Cardiac muscle cell (in vitro differentiated cells and primary cell): ENCODE data around the gene ERICH2. TPM values are rescaled to one million over a fixed set of nuclear protein-coding genes. Genes with fewer than 3 reads are reported as not detected.

ENCODE experiments used
- DNase-seq, 2 donors: peaks; one replicate each; pipeline versions ENCODE4 v3.0.0 to v3.0.0-alpha.2; 2010 to 2017; ENCODE audit warnings: low read depth in 1 of 2, low spot score in 1 of 2
- H3K27ac ChIP-seq: fragments of 200-600 bp; sonication (generic); 2 replicates; pipeline ENCODE4 v1.5.1; 2016
- H3K27me3 ChIP-seq: fragments of 200-600 bp; sonication (generic); 2 replicates; pipeline ENCODE4 v1.6.0; 2016; ENCODE audit warnings: control low read depth
- H3K36me3 ChIP-seq: fragments of 200-600 bp; sonication (generic); 2 replicates; pipeline ENCODE4 v1.5.1; 2016; ENCODE audit warnings: control low read depth
- H3K4me1 ChIP-seq: fragments of 200-600 bp; sonication (generic); 2 replicates; pipeline ENCODE4 v1.8.1; 2017; ENCODE audit warnings: low read depth, mild to moderate bottlenecking, mixed run types
- H3K4me3 ChIP-seq: fragments of 200-600 bp; sonication (generic); 2 replicates; pipeline ENCODE4 v1.5.1; 2016; ENCODE audit warnings: mild to moderate bottlenecking
- H3K9me3 ChIP-seq: fragments of 200-600 bp; sonication (generic); 2 replicates; pipeline ENCODE4 v1.5.1; 2017; ENCODE audit warnings: low read depth, mild to moderate bottlenecking, control low read depth
- polyA plus RNA-seq: library from polyadenylated mRNA; unstranded; fragments of >200 nt; fragmentation: Nextera tagmentation; extraction: Ambion mirVana; gene quantifications from 2 replicates; pipeline ENCODE4 v1.2.1, GENCODE V29; 2016
- total RNA-seq: library from RNA; depleted of rRNA; stranded (reverse); fragments of >200 nt; gene quantifications from 2 replicates; pipeline ENCODE4 v1.2.3, GENCODE V29; 2016
- TF ChIP-seq, protein P1 (sequence below): IDR thresholded peaks from 2 replicates; pipeline ENCODE4 v1.5.1; 2012; ENCODE audit warnings: low read depth, mild to moderate bottlenecking, low read length

Gene ERICH2
- total and polyA plus RNA-seq, 2 experiments from 2014 or later: 1.5 to 6.2 TPM

- H3K4me3 ChIP-seq: no peak overlapping the region
- no peaks in the 10 kb centered on the region for H3K4me1 ChIP-seq
- no peaks in the 10 kb centered on the region for H3K27me3 ChIP-seq
- no peak overlapping the region for H3K27ac ChIP-seq
- DNase-seq: peak in 1 of 2 donors; percentile 12
- no peaks in the 10 kb centered on the region for H3K9me3 ChIP-seq
- TF ChIP-seq, protein P1, sequence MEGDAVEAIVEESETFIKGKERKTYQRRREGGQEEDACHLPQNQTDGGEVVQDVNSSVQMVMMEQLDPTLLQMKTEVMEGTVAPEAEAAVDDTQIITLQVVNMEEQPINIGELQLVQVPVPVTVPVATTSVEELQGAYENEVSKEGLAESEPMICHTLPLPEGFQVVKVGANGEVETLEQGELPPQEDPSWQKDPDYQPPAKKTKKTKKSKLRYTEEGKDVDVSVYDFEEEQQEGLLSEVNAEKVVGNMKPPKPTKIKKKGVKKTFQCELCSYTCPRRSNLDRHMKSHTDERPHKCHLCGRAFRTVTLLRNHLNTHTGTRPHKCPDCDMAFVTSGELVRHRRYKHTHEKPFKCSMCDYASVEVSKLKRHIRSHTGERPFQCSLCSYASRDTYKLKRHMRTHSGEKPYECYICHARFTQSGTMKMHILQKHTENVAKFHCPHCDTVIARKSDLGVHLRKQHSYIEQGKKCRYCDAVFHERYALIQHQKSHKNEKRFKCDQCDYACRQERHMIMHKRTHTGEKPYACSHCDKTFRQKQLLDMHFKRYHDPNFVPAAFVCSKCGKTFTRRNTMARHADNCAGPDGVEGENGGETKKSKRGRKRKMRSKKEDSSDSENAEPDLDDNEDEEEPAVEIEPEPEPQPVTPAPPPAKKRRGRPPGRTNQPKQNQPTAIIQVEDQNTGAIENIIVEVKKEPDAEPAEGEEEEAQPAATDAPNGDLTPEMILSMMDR: no peak
- H3K36me3 ChIP-seq: no peaks in the 10 kb centered on the region
Measured at GRCh38 chr2:170842785-170843184, 72.6 kb downstream of the ERICH2 start.

DNA sequence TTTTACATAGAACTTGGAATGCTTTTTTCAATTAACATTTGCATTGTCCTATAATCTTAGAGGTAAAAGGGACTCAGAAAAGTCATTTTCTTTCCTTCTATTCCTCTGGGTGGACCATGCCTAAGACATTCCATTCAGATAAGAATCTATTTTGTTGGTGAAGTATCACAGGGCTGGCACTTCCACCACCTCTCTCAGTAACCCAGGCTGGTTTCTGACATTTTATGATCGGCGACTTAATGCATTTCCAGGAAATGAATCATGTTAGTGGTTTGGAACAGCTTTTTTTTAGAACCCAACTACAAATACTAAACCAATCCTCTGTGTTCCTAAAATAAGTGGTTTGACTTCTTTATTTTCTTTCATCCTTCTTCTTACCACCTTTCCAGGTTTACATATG is 73.5 kb downstream of the ERICH2 start:
- Histone ChIP-seq H3K4me1 (no peaks in the 10 kb centered on the region), H3K27me3 (no peaks in the 10 kb centered on the region), H3K9me3 (no peaks in the 10 kb centered on the region), H3K36me3 (no peaks in the 10 kb centered on the region), H3K27ac (no peak overlapping the region), H3K4me3 (no peak overlapping the region)
- peak in 1 of 2 donors; percentile 31 for DNase-seq
- TF ChIP-seq, protein P1: no peak

DNA sequence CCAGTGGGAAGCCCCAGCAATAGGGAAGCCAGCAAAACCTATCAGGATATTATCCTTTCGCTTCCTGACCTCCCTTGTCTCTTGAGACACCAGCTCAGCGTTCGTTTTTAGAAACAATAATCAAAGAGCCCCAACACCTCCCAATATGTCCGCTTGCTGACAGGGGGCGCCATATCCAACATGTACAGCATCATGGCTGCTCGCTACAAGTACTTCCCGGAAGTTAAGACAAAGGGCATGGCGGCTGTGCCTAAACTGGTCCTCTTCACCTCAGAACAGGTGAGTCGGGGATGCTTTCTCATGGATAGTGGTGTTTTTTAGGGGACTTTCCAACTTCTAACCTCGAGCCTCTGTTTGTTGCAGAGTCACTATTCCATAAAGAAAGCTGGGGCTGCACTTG is 75.2 kb downstream of the ERICH2 start:
- Histone ChIP-seq H3K9me3 (no peaks in the 10 kb centered on the region), H3K4me1 (no peaks in the 10 kb centered on the region), H3K36me3 (no peaks in the 10 kb centered on the region), H3K27ac (no peak overlapping the region), H3K4me3 (no peak overlapping the region), H3K27me3 (no peaks in the 10 kb centered on the region)
- DNase-seq: no peak
- TF ChIP-seq, protein P1: no peak

DNA sequence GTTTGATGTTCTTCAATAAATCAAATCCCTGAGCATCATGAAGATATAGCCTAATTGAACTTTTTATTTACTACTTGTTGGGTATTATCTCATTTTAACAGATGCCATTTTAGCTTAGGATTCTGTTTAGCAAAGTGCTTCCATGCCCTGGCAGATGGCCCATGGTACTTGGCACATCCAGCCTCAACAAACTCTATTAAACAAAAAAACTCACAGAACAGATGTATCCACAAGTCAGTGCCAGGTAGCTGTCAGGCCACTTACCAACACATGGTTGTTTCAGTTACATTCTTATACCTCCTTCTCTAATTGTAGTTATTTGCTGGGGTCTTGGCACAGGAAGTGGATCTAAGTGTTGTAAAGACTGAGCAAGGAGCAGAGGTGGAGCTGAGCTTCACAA is 76.1 kb downstream of the ERICH2 start:
- Histone ChIP-seq H3K9me3 (no peaks in the 10 kb centered on the region), H3K36me3 (no peaks in the 10 kb centered on the region)

DNA sequence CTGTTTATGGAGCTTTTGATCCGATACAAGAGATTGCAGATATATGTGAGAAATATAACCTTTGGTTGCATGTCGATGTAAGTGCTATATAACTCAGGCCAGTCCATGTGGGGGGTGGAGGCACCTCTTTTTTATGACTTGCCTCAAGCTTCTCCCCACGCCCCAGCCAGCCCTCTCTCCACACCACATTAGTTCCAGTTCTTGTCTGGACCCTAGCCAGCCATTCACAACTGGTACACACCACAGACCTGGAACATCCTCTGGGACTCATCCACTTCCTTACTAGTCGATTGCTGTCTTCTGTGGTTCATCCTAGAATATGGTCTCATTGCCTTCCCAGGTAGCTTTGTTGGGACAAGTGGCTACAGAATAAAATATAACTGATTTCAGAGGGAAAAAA is 77.5 kb downstream of the ERICH2 start:
- H3K4me1 ChIP-seq: no peaks in the 10 kb centered on the region
- H3K27me3 ChIP-seq: no peaks in the 10 kb centered on the region
- H3K36me3 ChIP-seq: no peaks in the 10 kb centered on the region
- H3K9me3 ChIP-seq: no peaks in the 10 kb centered on the region
- no peak overlapping the region for H3K27ac ChIP-seq
- H3K4me3 ChIP-seq: no peak overlapping the region
- DNase-seq: no peak
- TF ChIP-seq, protein P1: no peak

More for the DNA sequence above, 76.1 kb downstream of the ERICH2 start:
- Histone ChIP-seq H3K4me3 (no peak overlapping the region), H3K27ac (no peak overlapping the region), H3K27me3 (no peaks in the 10 kb centered on the region), H3K4me1 (no peaks in the 10 kb centered on the region)
- DNase-seq: no peak
- TF ChIP-seq, protein P1: no peak

Other genes starting within 250 kb of the ERICH2 start
- 0.69 and 2.0 TPM in 2 replicates for gene SP5, start 55.0 kb upstream of the ERICH2 start, total RNA-seq
- 0.25 TPM in 1 of 2 replicates, not detected in the other for gene SP5, start 55.0 kb upstream of the ERICH2 start, polyA plus RNA-seq
- 0.11 and 0.12 TPM in 2 replicates for gene GAD1, start 46.5 kb downstream of the ERICH2 start, total RNA-seq
- gene GAD1, start 46.5 kb downstream of the ERICH2 start, polyA plus RNA-seq: 0.39 TPM in 1 of 2 replicates, not detected in the other
- gene GORASP2, start 158.9 kb downstream of the ERICH2 start, total RNA-seq: 59.4 and 88.7 TPM in 2 replicates
- 105 and 114 TPM in 2 replicates for gene GORASP2, start 158.9 kb downstream of the ERICH2 start, polyA plus RNA-seq